Uterus (tissue), 2 donors: Measurements from ENCODE around the gene AGPS.

Experiments
- POLR2A ChIP-seq, 2 donors: fragments of 450-650 bp; IDR thresholded peaks; one replicate each; pipeline ENCODE4 v1.6.1; 2016; ENCODE audit warnings: antibody characterized with exemption in 2 of 2, mild to moderate bottlenecking in 1 of 2, moderate library complexity in 1 of 2
- TF ChIP-seq, protein P1 (sequence below), 4 experiments: fragments of 200-600 bp in 2 of 4; fragments of 450-650 bp in 2 of 4; sonication (generic) in 2 of 4; IDR thresholded peaks; one replicate each; pipeline ENCODE4 v1.5.1; 2016 to 2019; ENCODE audit warnings: antibody characterized with exemption in 4 of 4, mild to moderate bottlenecking in 2 of 4, moderate library complexity in 1 of 4

DNA sequence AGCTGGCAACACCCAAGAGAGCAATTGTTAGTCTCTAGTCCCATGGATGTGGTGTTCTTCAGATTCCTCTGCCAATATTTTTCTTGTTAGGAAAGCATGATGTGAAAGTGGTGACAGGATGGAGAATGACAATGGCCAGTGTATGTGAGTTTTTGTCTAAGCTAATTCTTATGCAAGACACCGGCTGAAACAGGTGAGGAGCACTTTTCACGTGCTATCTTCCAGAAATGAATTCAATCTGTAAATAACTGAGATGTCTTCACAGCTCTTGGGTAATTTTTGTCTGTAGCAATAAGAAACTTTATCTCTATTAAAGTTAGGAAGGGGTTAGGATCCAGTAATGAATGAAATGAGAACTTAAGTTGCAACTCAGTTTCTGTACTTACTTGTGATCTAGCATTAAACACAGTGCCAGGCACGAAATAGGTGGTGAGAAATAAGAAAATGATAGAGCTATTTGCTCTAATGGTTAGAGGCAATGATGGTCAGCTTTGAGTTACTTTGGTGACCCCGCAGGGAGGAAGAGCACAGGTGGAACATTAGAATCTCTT, 676 bp upstream of the AGPS start:
- no peak for TF ChIP-seq POLR2A (IDR thresholded peaks at IDR 0.05)
- TF ChIP-seq, protein P1, sequence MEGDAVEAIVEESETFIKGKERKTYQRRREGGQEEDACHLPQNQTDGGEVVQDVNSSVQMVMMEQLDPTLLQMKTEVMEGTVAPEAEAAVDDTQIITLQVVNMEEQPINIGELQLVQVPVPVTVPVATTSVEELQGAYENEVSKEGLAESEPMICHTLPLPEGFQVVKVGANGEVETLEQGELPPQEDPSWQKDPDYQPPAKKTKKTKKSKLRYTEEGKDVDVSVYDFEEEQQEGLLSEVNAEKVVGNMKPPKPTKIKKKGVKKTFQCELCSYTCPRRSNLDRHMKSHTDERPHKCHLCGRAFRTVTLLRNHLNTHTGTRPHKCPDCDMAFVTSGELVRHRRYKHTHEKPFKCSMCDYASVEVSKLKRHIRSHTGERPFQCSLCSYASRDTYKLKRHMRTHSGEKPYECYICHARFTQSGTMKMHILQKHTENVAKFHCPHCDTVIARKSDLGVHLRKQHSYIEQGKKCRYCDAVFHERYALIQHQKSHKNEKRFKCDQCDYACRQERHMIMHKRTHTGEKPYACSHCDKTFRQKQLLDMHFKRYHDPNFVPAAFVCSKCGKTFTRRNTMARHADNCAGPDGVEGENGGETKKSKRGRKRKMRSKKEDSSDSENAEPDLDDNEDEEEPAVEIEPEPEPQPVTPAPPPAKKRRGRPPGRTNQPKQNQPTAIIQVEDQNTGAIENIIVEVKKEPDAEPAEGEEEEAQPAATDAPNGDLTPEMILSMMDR (IDR thresholded peaks at IDR 0.05) = no peak
